DOHH2 (cell line): Measurements from ENCODE around the gene POU2F1.
A peak's percentile ranks its signal among the peaks of the same experiment; 100 is the strongest.

Experiments used
- H3F3A ChIP-seq: fragments of 200-600 bp; sonication (generic), shearing (Covaris generic); 2 replicates; pipeline ENCODE4 v1.6.0; 2016; ENCODE audit warnings: antibody characterized with exemption, mild to moderate bottlenecking; ENCODE audit not compliant: control insufficient read depth, insufficient read depth
- H3K27ac ChIP-seq: fragments of 200-600 bp; sonication (generic); 2 replicates; pipeline ENCODE4 v1.5.1; 2014; ENCODE audit warnings: low read depth, mild to moderate bottlenecking, low read length, moderate library complexity
- H3K27me3 ChIP-seq: fragments of 200-600 bp; sonication (generic); 2 replicates; pipeline ENCODE4 v1.6.1; 2014; ENCODE audit warnings: mild to moderate bottlenecking, low read length, mixed read lengths; ENCODE audit not compliant: control insufficient read depth
- H3K36me3 ChIP-seq: fragments of 200-600 bp; sonication (generic); 2 replicates; pipeline ENCODE4 v1.6.1; 2014; ENCODE audit warnings: mild to moderate bottlenecking, low read length, moderate library complexity, mixed read lengths; ENCODE audit not compliant: control insufficient read depth
- H3K4me1 ChIP-seq: fragments of 200-600 bp; sonication (generic); 2 replicates; pipeline ENCODE4 v1.6.1; 2014; ENCODE audit warnings: mild to moderate bottlenecking, low read length, mixed read lengths; ENCODE audit not compliant: control insufficient read depth
- H3K4me2 ChIP-seq: fragments of 200-600 bp; sonication (generic); 2 replicates; pipeline ENCODE4 v1.6.0; 2014; ENCODE audit warnings: mild to moderate bottlenecking, low read length, moderate library complexity
- H3K4me3 ChIP-seq: fragments of 200-600 bp; sonication (generic); 2 replicates; pipeline ENCODE4 v1.5.1; 2014; ENCODE audit warnings: mild to moderate bottlenecking, low read length, mixed read lengths
- H3K79me2 ChIP-seq: fragments of 200-600 bp; sonication (generic); 2 replicates; pipeline ENCODE4 v1.6.1; 2014; ENCODE audit warnings: mild to moderate bottlenecking, low read length, mixed read lengths; ENCODE audit not compliant: control insufficient read depth
- H3K9me2 ChIP-seq: fragments of 200-600 bp; sonication (generic); replicated peaks from 2 replicates; pipeline ENCODE4 v1.6.1; 2014; ENCODE audit warnings: mild to moderate bottlenecking, low read length, mixed read lengths; ENCODE audit not compliant: control insufficient read depth
- H3K9me3 ChIP-seq: fragments of 200-600 bp; sonication (generic); 2 replicates; pipeline ENCODE4 v1.6.1; 2014; ENCODE audit warnings: antibody characterized with exemption, low read length, mixed read lengths; ENCODE audit not compliant: control insufficient read depth, insufficient read depth
- H4K20me1 ChIP-seq: fragments of 200-600 bp; sonication (generic); 2 replicates; pipeline ENCODE4 v1.6.0; 2014; ENCODE audit warnings: low read depth, mild to moderate bottlenecking, antibody characterized with exemption, low read length, moderate library complexity; ENCODE audit not compliant: control insufficient read depth, insufficient read depth
- CTCF ChIP-seq: fragments of 200-600 bp; sonication (generic); IDR thresholded peaks from one replicate; pipeline ENCODE4 v1.5.1; 2014; ENCODE audit warnings: antibody characterized with exemption, mild to moderate bottlenecking, low read depth, low read length; ENCODE audit not compliant: poor library complexity, severe bottlenecking
- EZH2phosphoT487 ChIP-seq: fragments of 200-600 bp; sonication (generic); IDR thresholded peaks from 2 replicates; pipeline ENCODE4 v1.6.1; 2017; ENCODE audit warnings: borderline replicate concordance, mild to moderate bottlenecking, antibody characterized with exemption, low read length, moderate library complexity, mixed read lengths

Gene POU2F1

GRCh38 chr1:167401260-167401873 lies 180.7 kb downstream of the POU2F1 start:
- Histone ChIP-seq H3K4me2 (no peak overlapping the region), H3F3A (peaks cover 15% of the 10 kb centered on the region), H3K4me1 (peaks cover 12% of the 10 kb centered on the region), H3K79me2 (no peaks in the 10 kb centered on the region), H3K4me3 (no peak overlapping the region), H3K9me3 (no peaks in the 10 kb centered on the region), H3K27me3 (no peaks in the 10 kb centered on the region), H4K20me1 (no peaks in the 10 kb centered on the region), H3K27ac (no peak overlapping the region), H3K9me2 (no peaks in the 10 kb centered on the region), H3K36me3 (peaks cover 82% of the 10 kb centered on the region)
- peak; percentile 71 for TF ChIP-seq CTCF
- no peak for TF ChIP-seq EZH2phosphoT487

GRCh38 chr1:167404161-167404888 lies 183.6 kb downstream of the POU2F1 start:
- Histone ChIP-seq H3K27me3 (no peaks in the 10 kb centered on the region), H3K36me3 (peaks cover 75% of the 10 kb centered on the region), H3K4me2 (no peak overlapping the region), H3K79me2 (no peaks in the 10 kb centered on the region), H3K4me1 (peaks cover 12% of the 10 kb centered on the region), H3K4me3 (no peak overlapping the region), H3F3A (peaks cover 12% of the 10 kb centered on the region), H4K20me1 (no peaks in the 10 kb centered on the region), H3K27ac (no peak overlapping the region), H3K9me3 (no peaks in the 10 kb centered on the region), H3K9me2 (no peaks in the 10 kb centered on the region)
- TF ChIP-seq CTCF, result no peak

- Histone ChIP-seq H3K36me3 (peaks cover 79% of the 10 kb centered on the region), H4K20me1 (no peaks in the 10 kb centered on the region), H3F3A (peaks cover 12% of the 10 kb centered on the region), H3K79me2 (no peaks in the 10 kb centered on the region), H3K4me2 (no peak overlapping the region), H3K27ac (no peak overlapping the region), H3K4me3 (no peak overlapping the region), H3K9me3 (no peaks in the 10 kb centered on the region), H3K27me3 (no peaks in the 10 kb centered on the region), H3K4me1 (peaks cover 12% of the 10 kb centered on the region), H3K9me2 (no peaks in the 10 kb centered on the region)
- TF ChIP-seq CTCF (no peak), EZH2phosphoT487 (no peak)
These were observed 184.2 kb downstream of the POU2F1 start for GRCh38 chr1:167404908-167405307.
